GDM1 (cell line): ENCODE results near the gene ARF1.

Source experiments
- DNase-seq: peaks from one replicate; lab custom pipeline; 2025; lab: John Stamatoyannopoulos, UW

The ARF1 gene

DNA sequence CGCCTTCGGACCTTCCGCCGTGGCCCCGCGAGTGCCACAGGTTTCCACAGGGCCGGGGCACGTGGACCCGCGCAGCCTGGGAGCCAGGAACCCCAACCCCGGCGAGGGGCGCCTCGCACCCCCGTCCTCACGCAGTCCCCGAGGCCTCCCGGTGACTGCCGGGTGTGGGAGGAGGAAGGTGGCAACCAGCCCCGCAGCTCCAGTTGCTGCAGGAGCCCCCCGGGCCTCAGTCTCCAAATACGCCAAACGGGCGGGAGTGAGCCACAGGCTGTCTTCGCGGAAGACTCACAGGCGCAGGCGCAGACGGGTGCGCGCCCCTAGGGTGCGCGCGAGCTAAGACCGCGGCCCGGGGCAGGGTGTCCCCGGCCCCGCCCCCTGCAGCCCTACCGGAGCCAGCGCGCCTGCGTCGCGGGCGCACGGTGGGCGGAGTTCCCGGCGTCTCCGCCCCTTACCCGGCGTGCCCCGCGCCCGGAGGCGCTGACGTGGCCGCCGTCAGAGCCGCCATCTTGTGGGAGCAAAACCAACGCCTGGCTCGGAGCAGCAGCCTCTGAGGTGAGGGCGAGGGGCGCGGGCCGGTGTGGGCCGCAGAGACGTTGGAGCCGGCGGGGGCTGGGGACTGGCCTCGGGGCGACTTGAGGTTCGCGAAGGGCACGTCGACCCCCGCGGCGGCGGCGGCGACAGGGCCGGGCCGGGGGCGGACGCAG, at the start of gene ARF1:
TSS of gene ARF1 (plus strand) at position 495 of the 704 bp plus-strand sequence. CDS start 14,407 bp downstream, outside the sequence.
- peak; percentile 93 for DNase-seq

- DNase-seq: no peak
Measured at GRCh38 chr1:228033376-228033775, 49.1 kb upstream of the ARF1 start.

DNA sequence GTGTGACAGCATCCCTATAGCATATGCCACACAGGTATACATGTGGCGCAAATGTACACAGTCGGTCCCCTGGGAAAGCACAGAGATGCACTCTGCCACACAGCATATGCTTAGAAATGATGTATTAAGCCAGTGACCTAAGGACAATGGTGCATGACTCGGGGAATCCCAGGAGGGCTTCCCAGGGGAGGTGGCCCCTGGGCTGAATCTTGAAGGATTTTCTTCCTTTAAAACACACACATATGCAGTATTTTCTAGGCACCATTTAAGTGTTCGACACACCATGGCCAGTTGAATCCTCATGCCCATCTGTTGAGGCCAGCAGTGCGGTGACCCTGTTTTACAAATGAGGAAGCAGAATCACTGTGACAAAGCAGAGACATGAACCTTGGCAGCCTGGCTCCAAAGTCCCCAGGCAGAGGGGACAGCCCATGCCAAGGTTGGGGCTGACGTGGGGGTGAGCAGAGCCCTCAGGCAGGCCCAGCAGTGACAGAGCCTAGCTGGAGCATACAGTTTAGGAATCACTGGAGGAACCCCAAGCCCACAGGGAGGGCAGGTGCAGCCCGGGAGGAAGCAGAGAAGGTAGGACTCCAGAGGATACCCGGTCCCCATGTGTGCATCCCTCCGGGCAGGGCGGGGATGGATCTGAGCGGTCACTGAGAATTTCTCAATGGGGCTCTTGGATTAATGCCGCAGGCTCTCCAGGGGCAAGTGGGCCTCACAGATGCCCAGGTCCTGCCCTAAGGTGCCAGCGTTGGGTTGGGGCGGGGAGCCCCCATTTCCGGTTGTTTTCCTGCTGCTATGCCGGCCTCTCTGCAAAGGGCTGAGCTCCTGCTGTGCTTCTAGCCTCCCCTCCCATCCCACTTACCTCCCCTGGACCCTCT, 47.3 kb upstream of the ARF1 start:
- DNase-seq: no peak

DNA sequence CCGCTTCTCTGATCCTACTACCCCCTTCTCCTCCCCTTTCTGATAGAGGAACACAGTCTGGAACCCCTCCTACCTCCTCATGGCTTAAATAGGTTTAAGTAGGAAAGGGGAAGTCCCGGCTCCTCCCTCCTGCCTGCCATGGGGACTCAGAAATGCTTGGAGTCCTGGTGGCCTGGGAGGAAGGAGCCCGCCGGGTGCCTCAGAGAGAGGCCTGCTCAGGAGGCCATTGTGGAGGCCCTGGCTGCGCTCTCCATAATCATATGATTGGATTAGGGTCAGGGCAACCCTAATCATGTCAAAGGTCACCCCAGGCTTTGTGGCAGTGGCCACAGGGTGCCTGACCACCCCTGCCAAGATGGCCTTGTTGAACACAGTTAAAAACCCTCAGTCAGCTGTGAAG, 46.7 kb upstream of the ARF1 start:
- no peak for DNase-seq

GRCh38 chr1:228036701-228037231, 45.7 kb upstream of the ARF1 start:
- no peak for DNase-seq

GRCh38 chr1:228037401-228038386, 44.8 kb upstream of the ARF1 start:
- DNase-seq: no peak

- DNase-seq: no peak
Measured at GRCh38 chr1:228038387-228039005, 44.0 kb upstream of the ARF1 start.

DNA sequence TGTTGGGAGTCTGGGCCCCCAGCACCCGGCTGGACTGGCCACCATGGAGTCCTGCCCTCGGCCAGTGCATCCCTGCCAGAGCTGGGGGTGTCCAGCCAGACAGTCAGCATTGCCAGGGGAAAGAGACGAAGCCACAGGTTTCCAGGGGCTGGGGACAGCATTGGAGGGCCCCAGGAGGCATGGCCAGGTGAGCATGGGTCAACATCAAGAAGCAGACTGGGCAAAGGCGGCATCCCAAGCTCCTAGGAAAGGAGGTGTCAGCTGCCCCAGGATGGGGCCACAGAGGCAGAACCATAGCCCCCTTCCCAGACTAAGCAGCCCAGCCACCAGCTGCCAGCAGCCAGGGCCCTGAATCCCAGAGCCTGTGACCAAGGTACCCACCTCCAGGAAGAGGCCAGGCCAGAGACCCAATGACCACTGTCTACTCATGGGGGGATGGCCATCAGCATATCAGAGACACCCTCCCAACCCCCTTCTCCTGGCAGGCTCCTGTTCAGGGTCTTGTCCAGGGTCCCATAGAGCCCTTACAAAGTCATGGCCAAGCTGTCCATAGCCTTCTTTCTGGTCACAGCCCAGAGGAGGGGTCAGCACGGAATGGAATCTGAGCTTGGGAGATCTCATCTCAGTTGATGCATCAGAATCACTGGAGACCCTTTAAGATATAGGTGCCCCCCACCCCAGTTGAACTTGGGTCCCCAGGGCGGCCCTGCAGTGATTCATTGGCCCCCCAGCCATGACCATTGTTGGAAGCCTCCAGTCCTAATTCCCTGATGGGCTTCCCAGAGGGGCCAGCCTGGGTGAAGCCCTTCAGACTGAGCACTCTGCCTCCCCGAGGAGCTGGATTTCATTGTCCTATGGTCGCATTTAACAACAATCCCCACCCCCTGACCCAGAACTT, 43.3 kb upstream of the ARF1 start:
- DNase-seq: no peak

DNA sequence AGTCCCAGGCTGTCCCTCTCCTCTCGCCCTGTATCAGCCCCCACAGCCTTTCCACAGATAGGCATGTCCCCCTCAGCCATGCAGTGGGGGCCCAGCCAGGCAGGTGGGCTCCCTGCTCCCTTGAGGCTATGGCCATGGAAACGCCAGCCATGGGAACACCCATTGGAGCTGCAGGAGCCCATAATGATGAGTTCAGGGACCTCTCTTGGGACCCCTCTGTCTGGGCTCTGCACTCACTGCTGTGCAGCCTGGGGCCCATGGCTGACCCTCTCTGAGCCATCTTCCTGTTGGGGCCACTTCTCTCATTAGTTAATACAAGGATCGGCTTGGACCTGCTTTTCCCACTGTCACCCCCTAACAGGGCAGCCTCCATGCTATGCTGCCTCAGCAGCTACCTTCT, 42.5 kb upstream of the ARF1 start:
- DNase-seq: no peak

DNA sequence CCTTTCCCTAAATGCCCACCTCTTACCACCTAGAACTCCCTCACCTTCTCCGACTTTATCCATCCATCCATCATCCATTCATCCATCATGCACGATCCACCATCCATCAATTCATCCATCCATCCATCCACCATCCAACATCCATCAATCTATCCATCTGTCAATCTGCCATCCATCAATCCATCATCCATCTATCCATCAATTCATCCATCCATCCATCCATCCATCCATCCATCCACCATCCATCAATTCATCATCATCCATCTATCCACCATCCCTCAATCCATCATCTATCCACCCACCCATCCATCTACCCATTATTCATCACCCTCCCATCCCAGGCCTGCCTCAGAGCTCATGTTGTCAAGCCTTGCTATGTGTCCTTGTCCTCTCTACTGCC, 41.2 kb upstream of the ARF1 start:
- no peak for DNase-seq

DNA sequence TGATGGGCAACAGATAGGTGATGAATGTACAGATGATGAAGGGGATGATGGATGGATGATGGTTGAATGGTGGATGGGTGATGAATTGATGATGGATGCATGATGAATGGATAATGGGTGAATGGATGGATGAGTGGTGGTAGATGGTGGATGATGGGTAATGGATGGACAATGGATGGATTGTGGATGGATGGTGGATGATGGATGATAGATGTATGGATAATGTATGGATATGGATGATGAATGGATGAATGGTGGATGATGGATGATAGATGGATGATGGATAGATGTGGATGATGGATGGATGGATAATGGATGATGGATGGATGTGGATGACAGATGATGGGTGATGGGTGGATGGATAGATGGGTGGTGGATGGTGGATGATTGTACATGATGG, 40.0 kb upstream of the ARF1 start:
- no peak for DNase-seq

DNA sequence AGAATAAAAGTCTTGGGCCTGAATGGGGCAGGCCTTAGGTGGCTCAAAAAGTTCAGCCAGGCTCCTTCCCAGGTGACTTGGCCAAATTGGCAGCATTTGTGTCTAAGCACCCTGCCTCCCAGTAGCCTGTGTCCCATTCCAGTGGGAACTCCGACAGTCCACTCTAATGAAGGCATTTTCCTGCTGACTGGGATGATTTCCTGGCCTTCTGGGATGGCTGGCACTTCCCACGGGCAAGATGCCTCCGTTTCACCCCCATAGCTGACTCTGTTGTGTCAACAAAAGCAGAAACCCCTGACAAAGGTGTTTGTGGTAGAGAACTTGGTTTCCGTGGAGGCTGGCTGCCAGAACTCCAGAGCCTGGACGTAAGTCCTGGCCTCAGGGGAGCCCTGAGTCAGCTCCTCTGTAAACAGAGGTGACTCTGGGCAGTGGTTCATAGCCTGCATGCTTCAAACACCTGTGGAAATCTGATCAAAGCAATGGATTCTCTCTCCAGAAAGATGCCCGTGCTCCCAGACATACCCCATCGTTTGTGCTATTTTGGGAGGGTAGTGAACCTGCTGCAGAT, 39.1 kb upstream of the ARF1 start:
- DNase-seq: no peak

- DNase-seq: no peak
Measured at GRCh38 chr1:228044961-228045360, 37.5 kb upstream of the ARF1 start.

- no peak for DNase-seq
Measured at GRCh38 chr1:228045405-228045804, 37.1 kb upstream of the ARF1 start.

DNA sequence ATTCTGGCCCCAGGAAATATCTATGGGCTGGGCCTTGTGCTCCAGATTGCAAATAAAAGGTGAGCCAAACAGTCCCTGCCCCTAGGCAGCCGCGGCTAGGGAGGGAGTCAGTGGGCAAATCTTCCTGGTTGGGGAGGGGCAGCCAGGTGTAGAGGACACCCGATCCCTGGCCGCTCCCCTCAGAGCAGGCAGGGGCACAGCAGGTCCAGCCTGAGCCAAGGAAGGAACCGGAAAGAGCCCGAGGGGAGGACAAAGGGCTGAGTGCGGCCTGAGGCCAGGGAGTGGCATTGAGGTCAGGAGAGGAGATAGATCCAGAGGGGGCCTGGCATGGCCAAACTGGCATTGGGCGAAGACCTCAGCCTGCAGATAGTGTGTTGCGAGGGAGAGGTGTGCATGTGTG, 36.6 kb upstream of the ARF1 start:
- no peak for DNase-seq

GRCh38 chr1:228046421-228047182, 35.9 kb upstream of the ARF1 start:
- no peak for DNase-seq

DNA sequence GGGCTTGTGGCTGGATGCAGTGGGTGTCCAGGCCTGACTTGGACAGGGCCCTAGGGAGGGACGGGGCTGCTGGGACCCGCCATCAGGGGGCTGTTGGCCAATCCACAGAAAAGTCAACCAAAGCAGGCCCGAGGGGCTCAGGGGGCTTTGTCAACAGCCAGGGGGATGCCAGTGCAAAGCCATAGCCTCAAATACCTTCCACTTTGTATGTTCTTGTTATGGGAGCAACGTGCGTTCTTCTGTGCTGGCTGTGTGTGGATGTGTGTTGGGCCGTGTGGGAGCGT, 35.4 kb upstream of the ARF1 start:
- DNase-seq: no peak

DNA sequence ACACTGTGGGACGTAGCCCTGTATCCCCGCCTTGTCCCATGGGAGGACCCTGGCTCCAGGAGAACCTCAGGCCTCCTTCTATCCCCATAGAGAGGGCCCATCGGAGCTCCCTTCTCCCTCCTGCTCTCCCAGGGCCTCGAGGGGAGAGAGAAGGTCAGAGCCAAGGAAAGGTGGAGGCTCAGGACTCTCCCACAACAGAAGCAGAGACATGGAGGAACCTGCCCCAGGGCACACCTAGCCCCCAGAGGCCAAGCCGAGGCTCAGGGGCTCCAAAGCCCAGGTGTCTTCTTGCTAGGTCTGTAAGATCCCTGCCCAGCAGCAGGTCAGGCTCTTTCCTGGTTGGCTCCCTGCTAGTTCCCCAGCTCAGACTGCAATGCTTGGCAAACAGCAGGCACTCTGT, 34.4 kb upstream of the ARF1 start:
- DNase-seq: no peak

DNA sequence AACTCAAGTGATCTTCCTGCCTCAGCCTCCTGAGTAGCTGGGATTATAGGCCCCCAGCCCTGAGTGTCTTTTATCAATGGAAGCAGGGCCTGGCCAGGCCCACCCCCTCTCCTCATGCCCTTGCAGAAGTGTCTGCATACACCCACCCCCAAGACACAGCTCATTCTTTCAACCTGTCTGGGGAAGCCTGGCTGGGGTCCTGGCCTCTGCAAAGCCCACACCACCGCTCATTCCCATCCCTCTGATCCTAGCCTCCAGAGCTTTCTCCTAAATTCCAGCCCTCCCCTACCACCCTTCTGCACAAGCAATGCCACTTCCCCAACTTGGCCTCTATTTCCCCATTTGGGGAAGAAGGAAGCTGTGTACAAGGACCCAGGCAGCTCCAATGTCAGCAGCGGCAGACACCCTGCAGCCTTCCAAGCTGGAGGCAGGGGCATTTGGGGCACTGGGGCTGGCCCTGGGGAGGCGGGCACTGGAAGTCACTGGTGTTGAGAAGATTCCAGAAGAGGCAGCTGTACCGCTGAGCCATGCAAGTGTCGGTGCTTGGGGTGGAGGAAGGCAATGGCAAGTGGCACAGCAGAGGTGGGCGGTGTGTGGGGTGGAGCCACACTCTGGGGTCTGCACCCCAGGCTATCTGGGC, 33.7 kb upstream of the ARF1 start:
- DNase-seq: no peak
